HG03521 (cell line): ENCODE data around the gene AMFR.

Experiments
- ATAC-seq: cut with Tn5 transposase; IDR thresholded peaks from one replicate; pipeline ENCODE4 v1.9.1; 2021; ENCODE audit warnings: mild to moderate bottlenecking, moderate library complexity; ENCODE audit not compliant: unreplicated experiment

Gene AMFR

DNA sequence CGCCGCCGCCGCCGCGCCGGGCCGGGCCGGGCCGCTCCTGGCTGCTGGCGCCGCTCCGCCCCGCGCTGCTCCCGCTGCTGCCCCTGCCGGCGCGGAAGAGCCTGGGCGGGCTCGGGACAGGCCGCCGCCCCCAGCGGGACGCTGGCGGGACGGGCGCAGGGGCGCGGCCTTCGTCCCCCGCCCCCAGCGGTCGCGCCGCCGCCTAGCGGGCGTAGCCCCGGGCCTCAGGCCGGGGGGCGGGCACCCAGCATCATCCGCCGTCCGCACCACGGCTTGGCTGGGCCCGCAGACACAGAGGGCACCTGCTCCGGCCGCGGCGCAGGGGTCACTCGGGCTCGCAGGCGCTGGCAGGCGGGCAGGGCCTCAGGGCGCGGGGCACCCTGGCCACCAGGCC lies at the start of gene AMFR:
Gene AMFR, minus strand, starts transcription at position 107 of the 394 bp plus-strand sequence. CDS start 218 bp downstream, outside the sequence.
- ATAC-seq: peak; percentile 82

DNA sequence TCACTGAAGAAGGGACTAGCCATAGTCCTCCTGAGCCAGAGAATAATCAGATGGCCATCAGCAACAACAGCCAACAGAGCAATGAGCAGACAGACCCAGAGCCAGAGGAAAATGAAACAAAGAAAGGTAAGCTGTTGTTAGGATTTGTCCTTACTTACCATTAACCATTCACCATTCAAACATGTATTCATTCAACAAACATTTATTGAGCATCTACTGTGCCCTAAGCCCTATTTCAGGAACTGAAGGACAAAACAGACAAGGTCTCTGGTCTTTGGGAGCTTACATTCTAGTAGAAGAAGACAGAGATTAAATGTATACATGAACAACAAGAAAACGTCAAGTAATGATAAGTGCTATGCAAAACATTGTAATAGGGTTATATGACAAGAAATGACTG lies 45.3 kb upstream of the AMFR start:
- no peak for ATAC-seq

- ATAC-seq: no peak
These were observed 44.9 kb upstream of the AMFR start for GRCh38 chr16:56470232-56470631.

DNA sequence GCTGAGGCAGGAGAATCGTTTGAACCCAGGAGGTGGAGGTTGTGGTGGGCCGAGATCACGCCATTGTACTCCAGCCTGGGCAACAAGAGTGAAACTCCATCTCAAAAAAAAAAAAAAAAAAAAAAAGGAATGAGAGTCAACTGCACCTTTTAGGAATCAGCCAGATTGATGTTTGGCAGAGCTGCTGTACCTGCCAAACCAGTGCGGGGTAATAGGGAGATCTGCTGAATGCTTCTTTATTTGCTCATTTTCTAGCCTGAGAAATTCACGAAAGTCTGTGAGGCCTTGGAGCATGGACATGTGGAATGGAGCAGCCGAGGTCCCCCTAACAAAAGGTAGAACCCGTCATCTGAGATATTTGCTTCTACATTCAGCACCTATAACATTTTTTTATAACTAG lies 44.4 kb upstream of the AMFR start:
- no peak for ATAC-seq

DNA sequence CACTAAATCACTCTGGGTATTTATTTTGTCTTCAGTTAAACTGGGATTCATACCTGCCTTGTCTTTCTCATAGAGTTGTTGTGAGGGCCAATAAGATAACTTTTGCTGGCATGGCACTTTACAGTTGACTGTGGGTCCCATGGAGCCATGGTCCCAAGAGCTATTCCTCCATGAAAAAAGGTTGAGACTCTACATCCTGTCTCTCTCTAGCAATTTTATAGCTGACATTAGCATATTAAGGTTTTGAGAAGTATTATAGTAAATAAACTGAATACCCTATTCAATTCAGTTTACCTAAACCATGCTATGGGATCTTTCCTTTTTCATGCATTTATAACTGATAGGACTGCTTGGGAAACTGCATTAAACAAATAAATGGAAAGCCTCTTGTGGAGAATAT lies 43.5 kb upstream of the AMFR start:
- ATAC-seq: no peak

- no peak for ATAC-seq
These were observed 41.0 kb upstream of the AMFR start for GRCh38 chr16:56466344-56466743.

DNA sequence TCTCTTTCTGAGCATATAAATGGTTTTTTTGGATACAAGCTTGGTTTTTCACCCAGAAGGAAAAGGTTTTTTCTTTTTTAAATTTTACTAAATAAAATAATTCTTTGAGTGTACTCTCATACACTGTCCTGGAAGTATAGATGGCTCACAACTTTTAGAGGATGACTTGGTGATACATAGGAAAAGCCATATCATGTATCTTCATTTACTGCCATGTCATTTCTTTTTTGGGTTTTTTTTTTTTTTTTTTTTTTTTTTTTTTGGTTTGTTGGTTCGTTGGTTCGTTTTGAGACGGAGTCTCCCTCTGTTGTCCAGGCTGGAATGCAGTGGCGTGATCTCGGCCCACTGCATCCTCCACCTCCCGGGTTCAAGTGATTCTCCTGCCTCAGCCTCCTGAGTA lies 37.8 kb upstream of the AMFR start:
- ATAC-seq: no peak

DNA sequence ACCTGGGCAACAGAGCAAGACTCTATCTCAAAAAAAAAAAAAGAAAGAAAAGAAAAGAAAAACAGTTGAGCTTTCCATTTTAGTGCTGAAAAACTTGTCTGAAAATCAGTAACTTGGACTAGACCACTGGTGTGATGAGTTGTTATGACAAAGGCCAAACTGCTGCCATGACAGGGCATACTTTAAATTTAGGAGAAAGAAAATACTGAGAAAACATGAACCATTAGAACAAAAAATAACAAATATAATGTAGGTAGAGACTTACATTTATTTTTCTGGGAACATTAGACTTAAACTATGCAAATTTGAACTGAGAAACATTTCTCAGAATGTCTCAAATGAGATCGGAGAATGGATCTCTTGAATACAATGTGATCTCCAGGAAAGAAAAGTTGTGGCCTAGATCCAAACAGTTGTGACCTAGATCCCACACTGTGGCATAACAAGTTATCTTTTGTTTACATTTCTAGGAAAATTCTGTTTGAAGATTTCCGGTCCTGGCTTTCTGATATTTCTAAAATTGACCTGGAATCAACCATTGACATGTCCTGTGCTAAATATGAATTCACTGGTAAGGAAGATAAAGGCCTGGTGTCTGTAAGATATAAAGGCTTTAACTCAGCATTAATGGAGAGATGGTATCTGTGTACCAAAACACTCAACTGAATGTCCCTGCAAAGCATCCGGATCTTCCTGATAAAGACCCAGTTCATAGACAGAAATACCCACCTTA lies 36.9 kb upstream of the AMFR start:
- no peak for ATAC-seq

DNA sequence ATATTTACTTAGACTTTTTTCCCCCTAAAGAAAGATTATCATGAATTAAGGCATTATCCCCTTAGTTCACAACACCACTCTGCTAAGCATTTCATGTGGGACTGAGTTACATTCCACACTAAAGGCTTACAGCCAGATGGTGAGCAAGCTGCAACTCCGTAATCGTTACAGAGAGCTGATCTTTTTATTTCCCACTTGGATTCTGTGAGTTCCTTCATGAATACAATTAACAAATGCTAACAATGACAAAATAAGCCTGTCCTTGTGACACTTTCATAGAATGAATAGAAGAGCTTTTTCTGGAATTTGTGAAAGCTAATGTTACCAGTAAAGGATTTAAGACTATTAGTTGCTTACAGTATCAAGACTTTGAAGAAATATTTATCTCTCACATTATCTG lies 34.8 kb upstream of the AMFR start:
- no peak for ATAC-seq

DNA sequence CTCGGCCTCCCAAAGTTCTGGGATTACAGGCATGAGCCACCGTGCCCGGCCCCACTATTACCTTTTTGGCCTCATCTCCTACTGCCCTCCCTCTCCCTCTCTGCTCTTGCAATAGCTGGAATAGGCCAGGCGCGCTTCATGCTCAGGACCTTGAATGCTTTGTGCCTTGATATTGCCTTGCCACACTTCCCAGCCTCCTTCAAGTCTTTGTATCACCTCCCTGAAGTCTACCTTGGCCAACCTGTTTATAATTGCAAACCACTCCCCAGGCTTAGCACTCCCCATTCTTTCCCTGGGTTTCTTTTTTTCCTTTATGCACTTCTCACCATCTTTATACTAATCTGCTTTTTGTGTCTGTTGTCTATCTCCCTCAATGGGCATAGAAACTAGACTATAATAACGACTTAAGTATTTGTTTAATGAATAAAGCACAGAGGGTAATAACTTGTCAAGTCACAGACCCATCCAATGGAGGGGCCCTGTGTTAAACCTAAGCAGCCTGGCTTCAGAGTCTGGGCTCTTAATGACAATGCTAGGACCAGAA lies 32.7 kb upstream of the AMFR start:
- ATAC-seq: no peak

DNA sequence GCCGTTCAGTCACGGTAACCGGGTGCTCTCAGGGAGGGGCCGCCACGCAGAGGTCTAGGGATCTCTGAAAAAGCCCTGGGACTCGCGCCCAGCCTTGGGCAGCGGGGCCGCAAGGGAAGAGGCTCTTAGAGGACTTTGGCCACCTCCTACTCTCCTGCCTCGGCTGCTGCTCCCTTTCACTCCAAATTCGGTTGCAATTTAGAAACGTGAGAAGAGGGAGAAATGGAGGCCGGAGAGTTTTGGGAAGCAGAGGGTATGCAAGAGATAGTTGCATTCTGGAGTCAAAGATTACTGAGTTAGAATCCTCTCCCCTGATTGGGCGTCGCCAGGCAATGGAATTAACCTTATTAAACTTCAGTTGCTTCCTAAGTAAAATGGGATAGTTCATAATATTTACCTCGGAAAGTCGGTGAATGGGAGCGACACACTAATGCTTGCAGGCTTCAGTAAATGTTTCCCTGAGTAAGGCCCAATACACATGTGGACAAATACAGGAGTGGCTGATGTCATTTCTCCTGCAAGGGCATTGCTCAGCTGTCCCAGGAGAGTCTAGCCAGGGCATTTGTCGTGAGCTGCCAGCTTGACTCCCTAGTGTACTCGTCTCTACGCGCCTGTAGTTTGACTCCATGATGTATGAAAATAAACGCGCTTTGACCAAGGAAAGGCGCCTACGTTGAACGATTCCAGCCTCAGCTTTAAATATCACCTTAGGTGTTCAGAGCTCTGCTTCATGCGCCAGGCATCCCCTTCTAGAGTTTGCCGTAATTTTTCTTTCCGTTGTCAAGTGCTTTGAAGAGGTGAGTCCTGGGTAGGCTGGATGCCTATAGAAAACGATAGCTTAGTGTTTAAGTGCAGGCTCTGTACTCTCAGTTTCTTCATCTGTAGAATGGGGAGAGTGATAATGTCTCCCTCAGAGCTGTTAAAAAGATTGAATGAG lies 26.7 kb upstream of the AMFR start:
- ATAC-seq: peak; percentile 32

DNA sequence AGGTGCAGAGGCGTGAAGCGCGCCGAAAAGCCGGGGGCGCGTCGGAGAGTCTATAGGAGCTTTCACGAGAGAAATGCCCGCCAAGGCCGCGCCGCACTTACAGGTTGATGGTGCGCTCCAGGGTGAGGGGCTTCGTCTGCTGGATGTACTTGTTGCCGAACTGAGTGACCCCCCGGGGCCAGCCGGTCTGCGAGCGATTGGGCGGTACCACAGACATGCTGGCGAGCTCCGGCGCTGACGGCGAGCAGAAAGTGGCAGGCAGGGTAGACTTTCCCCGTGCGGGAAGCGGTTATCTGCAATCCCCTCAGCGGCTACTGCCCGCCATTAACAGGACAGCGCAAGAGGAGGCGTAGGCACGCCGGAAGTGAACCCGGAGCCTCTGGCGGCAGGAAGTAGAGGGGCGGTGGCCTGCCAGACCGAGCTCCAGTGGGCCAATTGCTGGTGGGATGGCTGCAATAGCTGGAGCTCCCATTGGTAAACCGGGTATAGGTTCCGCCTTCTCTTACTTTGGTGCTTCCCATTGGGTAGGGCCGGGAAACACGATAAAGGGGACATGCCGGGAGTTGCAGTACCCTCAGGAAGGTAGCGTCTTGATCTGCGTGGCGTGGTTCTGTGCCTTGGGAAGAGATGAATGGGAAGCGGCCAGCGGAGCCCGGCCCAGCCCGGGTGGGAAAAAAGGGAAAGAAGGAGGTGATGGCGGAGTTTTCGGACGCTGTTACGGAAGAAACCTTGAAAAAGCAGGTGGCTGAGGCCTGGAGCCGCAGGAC lies 25.8 kb upstream of the AMFR start, which contains the start of the genes NUDT21 and OGFOD1:
Gene NUDT21, minus strand, starts transcription at position 347 of the 767 bp plus-strand sequence. Its CDS starts 130 bp downstream, at position 217.
Gene OGFOD1, plus strand, starts transcription at position 569 of the 767 bp plus-strand sequence. Its CDS starts 59 bp downstream, at position 628.
- ATAC-seq: peak; percentile 97

DNA sequence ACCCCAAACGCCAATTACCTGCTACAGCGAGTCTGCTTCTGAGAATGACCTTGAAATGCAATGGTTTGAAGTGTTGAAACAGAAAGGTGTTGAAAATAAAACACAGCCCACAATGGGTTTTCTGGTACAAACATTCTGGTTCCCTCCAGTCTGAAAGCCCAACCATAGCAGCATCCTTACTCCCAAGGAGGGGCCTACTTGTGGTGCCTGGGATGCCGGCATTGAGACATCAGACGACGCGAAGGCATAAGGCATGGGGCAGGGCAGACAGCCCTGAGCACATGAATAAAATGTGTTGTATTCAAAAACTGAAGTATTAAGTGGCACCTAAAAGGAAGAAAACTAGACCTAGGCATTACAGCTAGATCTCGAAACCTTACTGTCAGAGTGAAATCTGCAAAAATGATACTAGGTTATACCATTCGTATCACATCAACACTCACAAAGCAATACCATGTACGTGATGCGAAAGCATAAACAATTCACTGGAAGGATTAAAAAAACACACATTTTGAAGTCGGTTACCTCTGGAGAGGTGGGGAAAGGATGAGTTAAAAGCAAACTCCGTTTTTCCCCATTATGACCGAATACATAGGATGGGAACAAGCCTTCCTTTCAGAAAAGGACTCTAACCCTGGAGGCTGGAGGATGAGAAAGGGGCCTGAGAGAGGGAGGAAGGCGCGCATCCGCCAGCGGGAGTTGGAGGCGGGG lies 25.1 kb upstream of the AMFR start:
- no peak for ATAC-seq

GRCh38 chr16:56448005-56448404 lies 22.7 kb upstream of the AMFR start:
- no peak for ATAC-seq

GRCh38 chr16:56447286-56447685 lies 21.9 kb upstream of the AMFR start:
- no peak for ATAC-seq

GRCh38 chr16:56438038-56438437 lies 12.7 kb upstream of the AMFR start:
- no peak for ATAC-seq

GRCh38 chr16:56436258-56436657 lies 10.9 kb upstream of the AMFR start:
- no peak for ATAC-seq

DNA sequence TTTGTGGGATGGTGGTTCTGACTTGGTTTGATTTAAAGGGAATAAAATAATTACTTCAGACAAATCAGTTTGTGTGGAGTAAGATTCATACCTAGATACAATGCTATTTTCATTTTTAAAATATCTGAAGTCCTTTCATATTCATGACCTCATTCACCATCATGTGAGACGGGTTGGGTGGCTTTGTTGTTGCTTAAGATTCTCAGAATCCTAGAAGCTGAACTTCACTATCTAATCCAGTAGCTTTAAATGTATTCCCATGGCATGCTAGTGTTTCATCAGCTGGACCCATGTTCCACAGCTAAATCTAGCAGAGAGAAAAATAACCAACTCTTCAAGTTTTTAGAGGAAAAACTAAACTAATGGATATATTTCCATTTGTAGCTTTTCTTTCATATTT lies 2.7 kb upstream of the AMFR start:
- no peak for ATAC-seq

DNA sequence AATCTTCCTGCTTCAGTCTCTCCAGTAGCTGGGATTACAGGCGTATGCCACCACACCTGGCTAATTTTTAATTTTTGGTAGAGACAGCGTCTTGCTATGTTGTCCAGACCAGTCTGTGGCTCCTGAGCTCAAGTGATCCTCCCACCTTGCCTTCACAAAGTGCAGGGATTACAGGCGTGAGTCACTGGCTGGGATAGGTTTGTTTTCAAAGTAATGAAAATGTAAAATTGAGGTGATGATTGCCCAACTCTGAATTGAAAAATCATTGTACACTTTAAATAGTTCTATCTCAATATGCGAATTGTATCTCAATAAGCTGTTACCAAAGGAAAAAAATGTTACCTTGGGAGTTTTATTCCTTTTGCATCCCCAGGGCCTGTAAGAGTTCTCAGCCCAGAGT lies 1.2 kb upstream of the AMFR start:
- no peak for ATAC-seq

GRCh38 chr16:56424791-56425438 lies 430 bp downstream of the AMFR start:
- peak; percentile 24 for ATAC-seq
